Neural progenitor cell (in vitro differentiated cells): ENCODE data around the gene ROR2.

Experiments
- CTCF ChIP-seq: fragments of 200-600 bp; sonication (generic); IDR thresholded peaks from 2 replicates; pipeline ENCODE4 v1.5.1; 2017; ENCODE audit warnings: antibody characterized with exemption, mild to moderate bottlenecking
- EZH2 ChIP-seq: fragments of 200-600 bp; sonication (generic); IDR thresholded peaks from 2 replicates; pipeline ENCODE4 v1.6.1; 2017; ENCODE audit warnings: antibody characterized with exemption, mild to moderate bottlenecking, moderate library complexity
- EZH2phosphoT487 ChIP-seq: fragments of 200-600 bp; sonication (generic); IDR thresholded peaks from 2 replicates; pipeline ENCODE4 v1.6.1; 2017; ENCODE audit warnings: antibody characterized with exemption

- TF ChIP-seq CTCF = no peak
- TF ChIP-seq EZH2 = no peak
- TF ChIP-seq EZH2phosphoT487 = no peak
Observed at GRCh38 chr9:91693226-91693625, 256.8 kb downstream of the ROR2 start.
